Breast epithelium (tissue), 3 donors: Measurements from ENCODE around the gene INTS6.

Source experiments
- POLR2A ChIP-seq: fragments of 450-650 bp; IDR thresholded peaks from one replicate; pipeline ENCODE4 v1.6.1; 2016; ENCODE audit warnings: antibody characterized with exemption, mild to moderate bottlenecking, moderate library complexity
- POLR2AphosphoS5 ChIP-seq, 3 donors: sonication (generic); formaldehyde crosslinking; IDR thresholded peaks; one replicate each; pipeline ENCODE4 v1.6.1; 2017; ENCODE audit warnings: antibody characterized with exemption in 3 of 3
- TF ChIP-seq, protein P1 (sequence below), 3 donors: fragments of 450-650 bp; IDR thresholded peaks; one replicate each; pipeline ENCODE4 v1.5.1; 2016 to 2017; ENCODE audit warnings: antibody characterized with exemption in 3 of 3, mild to moderate bottlenecking in 3 of 3, moderate library complexity in 3 of 3

DNA sequence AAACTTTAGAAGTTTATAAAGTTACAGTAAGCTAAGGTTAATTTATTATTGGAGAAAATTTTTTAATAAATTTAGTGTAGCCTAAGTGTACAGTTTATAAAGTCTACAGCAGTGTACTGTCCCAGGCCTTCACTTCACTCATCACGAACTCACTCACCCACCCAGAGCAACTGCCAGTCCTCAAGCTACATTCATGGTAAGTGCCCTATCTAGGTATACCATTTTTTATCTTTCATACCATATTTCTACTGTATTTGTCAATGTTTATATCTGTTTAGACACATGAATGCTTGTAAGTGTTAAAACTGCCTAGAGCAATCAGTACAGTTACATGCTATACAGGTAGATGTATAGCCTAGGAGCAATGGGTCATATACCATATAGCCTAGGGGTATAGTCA lies 12.5 kb downstream of the INTS6 start:
- TF ChIP-seq, protein P1, sequence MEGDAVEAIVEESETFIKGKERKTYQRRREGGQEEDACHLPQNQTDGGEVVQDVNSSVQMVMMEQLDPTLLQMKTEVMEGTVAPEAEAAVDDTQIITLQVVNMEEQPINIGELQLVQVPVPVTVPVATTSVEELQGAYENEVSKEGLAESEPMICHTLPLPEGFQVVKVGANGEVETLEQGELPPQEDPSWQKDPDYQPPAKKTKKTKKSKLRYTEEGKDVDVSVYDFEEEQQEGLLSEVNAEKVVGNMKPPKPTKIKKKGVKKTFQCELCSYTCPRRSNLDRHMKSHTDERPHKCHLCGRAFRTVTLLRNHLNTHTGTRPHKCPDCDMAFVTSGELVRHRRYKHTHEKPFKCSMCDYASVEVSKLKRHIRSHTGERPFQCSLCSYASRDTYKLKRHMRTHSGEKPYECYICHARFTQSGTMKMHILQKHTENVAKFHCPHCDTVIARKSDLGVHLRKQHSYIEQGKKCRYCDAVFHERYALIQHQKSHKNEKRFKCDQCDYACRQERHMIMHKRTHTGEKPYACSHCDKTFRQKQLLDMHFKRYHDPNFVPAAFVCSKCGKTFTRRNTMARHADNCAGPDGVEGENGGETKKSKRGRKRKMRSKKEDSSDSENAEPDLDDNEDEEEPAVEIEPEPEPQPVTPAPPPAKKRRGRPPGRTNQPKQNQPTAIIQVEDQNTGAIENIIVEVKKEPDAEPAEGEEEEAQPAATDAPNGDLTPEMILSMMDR (IDR thresholded peaks at IDR 0.05): no peak
- TF ChIP-seq POLR2AphosphoS5 (IDR thresholded peaks at IDR 0.05): no peak
- no peak for TF ChIP-seq POLR2A
